Naive B cell (primary cell): Measurements from ENCODE around the gene BTG2. TPM values are rescaled to one million over a fixed set of nuclear protein-coding genes. Genes with fewer than 3 reads are reported as not detected.

Experiments used
- ATAC-seq, 2 donors: fragments of 150-1000 bp; cut with Tn5 transposase; 2 replicates each; pipeline ENCODE4 v1.10.0; 2021; ENCODE audit warnings: low read depth in 2 of 2, mild to moderate bottlenecking in 2 of 2, moderate library complexity in 2 of 2
- DNase-seq: peaks from one replicate; pipeline ENCODE4 v3.0.0; 2022
- H3K27ac Mint-ChIP-seq, 6 donors: one replicate each; pipeline ENCODE4 v1.8.0; 2020 to 2022; ENCODE audit warnings: mild to moderate bottlenecking in 6 of 6, mixed read lengths in 6 of 6, moderate library complexity in 5 of 6, inconsistent platforms in 2 of 6
- H3K27me3 Mint-ChIP-seq, 3 donors: one replicate each; pipeline ENCODE4 v1.8.0; 2021 to 2022; ENCODE audit warnings: mixed read lengths in 3 of 3, mild to moderate bottlenecking in 1 of 3
- H3K36me3 Mint-ChIP-seq, 2 donors: one replicate each; pipeline ENCODE4 v1.8.0; 2020 to 2022; ENCODE audit warnings: mixed read lengths in 2 of 2, inconsistent platforms in 1 of 2, mild to moderate bottlenecking in 1 of 2
- H3K4me1 Mint-ChIP-seq, 3 donors: one replicate each; pipeline ENCODE4 v1.8.0; 2020 to 2022; ENCODE audit warnings: mixed read lengths in 3 of 3, inconsistent platforms in 1 of 3, mild to moderate bottlenecking in 1 of 3, moderate library complexity in 1 of 3
- H3K4me3 Mint-ChIP-seq, 8 donors: one replicate each; pipeline ENCODE4 v1.8.0; 2020 to 2022; ENCODE audit warnings: mild to moderate bottlenecking in 8 of 8, mixed read lengths in 8 of 8, moderate library complexity in 8 of 8, inconsistent platforms in 2 of 8
- H3K9me3 Mint-ChIP-seq, 7 donors: one replicate each; pipeline ENCODE4 v1.8.0; 2020 to 2022; ENCODE audit warnings: mixed read lengths in 7 of 7, mild to moderate bottlenecking in 5 of 7, inconsistent platforms in 2 of 7, moderate library complexity in 1 of 7
- polyA plus RNA-seq, 6 donors: library from polyadenylated mRNA; unstranded; fragments of 300-500 nt; fragmentation: Illumina TruSeq; gene quantifications; one replicate each; pipeline ENCODE4 v1.2.3, GENCODE V29; 2021; ENCODE audit warnings: low read depth in 6 of 6

Gene BTG2
- polyA plus RNA-seq, 6 donors from 2014 or later = 315 to 687 (median 417) TPM

GRCh38 chr1:203281033-203281432, 24.3 kb upstream of the BTG2 start:
- DNase-seq (no peak), ATAC-seq (no peak)
- peaks cover 63 to 84% (median 66%) of the 10 kb centered on the region in 3 donors for H3K4me1 Mint-ChIP-seq
- H3K4me3 Mint-ChIP-seq = no peak overlapping the region
- H3K9me3 Mint-ChIP-seq = no peaks in the 10 kb centered on the region
- no peaks in the 10 kb centered on the region for H3K36me3 Mint-ChIP-seq
- no peak overlapping the region for H3K27ac Mint-ChIP-seq
- no peaks in the 10 kb centered on the region for H3K27me3 Mint-ChIP-seq

GRCh38 chr1:203281851-203282661, 23.3 kb upstream of the BTG2 start:
- Mint-ChIP-seq H3K27me3 (no peaks in the 10 kb centered on the region), H3K4me3 (peak overlapping the region in 5 of 8 donors; percentile 7 to 85 (median 68)), H3K9me3 (no peaks in the 10 kb centered on the region), H3K27ac (peak overlapping the region in 5 of 6 donors; percentile 87 to 99 (median 93)), H3K4me1 (peaks cover 68 to 84% (median 73%) of the 10 kb centered on the region in 3 donors), H3K36me3 (no peaks in the 10 kb centered on the region)
- DNase-seq = no peak
- no peak for ATAC-seq

GRCh38 chr1:203282720-203283542, 22.4 kb upstream of the BTG2 start:
- ATAC-seq (no peak), DNase-seq (no peak)
- peaks cover 66 to 84% (median 73%) of the 10 kb centered on the region in 3 donors for H3K4me1 Mint-ChIP-seq
- H3K27me3 Mint-ChIP-seq = no peaks in the 10 kb centered on the region
- H3K4me3 Mint-ChIP-seq = peak overlapping the region; percentile 23 to 85 (median 58)
- H3K36me3 Mint-ChIP-seq = no peaks in the 10 kb centered on the region
- no peaks in the 10 kb centered on the region for H3K9me3 Mint-ChIP-seq
- peak overlapping the region; percentile 87 to 99 (median 92) for H3K27ac Mint-ChIP-seq

GRCh38 chr1:203283597-203283996, 21.7 kb upstream of the BTG2 start:
- no peaks in the 10 kb centered on the region for H3K9me3 Mint-ChIP-seq
- H3K27ac Mint-ChIP-seq = peak overlapping the region in 5 of 6 donors; percentile 42 to 99 (median 71)
- peaks cover 66 to 84% (median 73%) of the 10 kb centered on the region in 3 donors for H3K4me1 Mint-ChIP-seq
- H3K36me3 Mint-ChIP-seq = no peaks in the 10 kb centered on the region
- peak overlapping the region in 5 of 8 donors; percentile 22 to 75 (median 48) for H3K4me3 Mint-ChIP-seq
- DNase-seq = no peak
- no peak for ATAC-seq
- H3K27me3 Mint-ChIP-seq = no peaks in the 10 kb centered on the region

GRCh38 chr1:203284411-203285123, 20.8 kb upstream of the BTG2 start:
- Mint-ChIP-seq H3K4me3 (peak overlapping the region in 2 of 8 donors; percentile 29 to 35), H3K9me3 (no peaks in the 10 kb centered on the region), H3K27me3 (no peaks in the 10 kb centered on the region), H3K27ac (peak overlapping the region; percentile 12 to 99 (median 72)), H3K4me1 (peaks cover 68 to 87% (median 73%) of the 10 kb centered on the region in 3 donors), H3K36me3 (no peaks in the 10 kb centered on the region)
- ATAC-seq (no peak), DNase-seq (no peak)

GRCh38 chr1:203286161-203286984, 18.9 kb upstream of the BTG2 start:
- H3K4me3 Mint-ChIP-seq = peak overlapping the region; percentile 72 to 96 (median 86)
- DNase-seq (no peak), ATAC-seq (no peak)
- H3K27ac Mint-ChIP-seq = peak overlapping the region; percentile 99 to 100 (median 100)
- H3K36me3 Mint-ChIP-seq = no peaks in the 10 kb centered on the region
- no peaks in the 10 kb centered on the region for H3K27me3 Mint-ChIP-seq
- H3K9me3 Mint-ChIP-seq = no peaks in the 10 kb centered on the region
- peaks cover 74 to 92% (median 85%) of the 10 kb centered on the region in 3 donors for H3K4me1 Mint-ChIP-seq

GRCh38 chr1:203287109-203287893, 18.0 kb upstream of the BTG2 start:
- DNase-seq (peak; percentile 97), ATAC-seq (peak; percentile 46 to 50)
- Mint-ChIP-seq H3K36me3 (no peaks in the 10 kb centered on the region), H3K27me3 (no peaks in the 10 kb centered on the region), H3K27ac (peak overlapping the region; percentile 99 to 100 (median 100)), H3K4me3 (peak overlapping the region; percentile 72 to 96 (median 86)), H3K9me3 (no peaks in the 10 kb centered on the region), H3K4me1 (peaks cover 78 to 96% (median 89%) of the 10 kb centered on the region in 3 donors)

- no peaks in the 10 kb centered on the region for H3K27me3 Mint-ChIP-seq
- no peak for DNase-seq
- peak overlapping the region; percentile 99 to 100 (median 100) for H3K27ac Mint-ChIP-seq
These were observed 17.4 kb upstream of the BTG2 start for GRCh38 chr1:203287898-203288297.

GRCh38 chr1:203288400-203288799, 16.9 kb upstream of the BTG2 start:
- no peak for DNase-seq
- Mint-ChIP-seq H3K36me3 (no peaks in the 10 kb centered on the region), H3K4me3 (peak overlapping the region in 7 of 8 donors; percentile 68 to 96 (median 91)), H3K27ac (peak overlapping the region; percentile 99 to 100 (median 100)), H3K27me3 (no peaks in the 10 kb centered on the region), H3K9me3 (no peaks in the 10 kb centered on the region), H3K4me1 (peaks cover 73 to 95% (median 86%) of the 10 kb centered on the region in 3 donors)
- no peak for ATAC-seq

More at GRCh38 chr1:203287898-203288297, 17.4 kb upstream of the BTG2 start:
- H3K4me1 Mint-ChIP-seq = peaks cover 75 to 95% (median 87%) of the 10 kb centered on the region in 3 donors
- no peak for ATAC-seq
- no peaks in the 10 kb centered on the region for H3K9me3 Mint-ChIP-seq
- no peaks in the 10 kb centered on the region for H3K36me3 Mint-ChIP-seq
- H3K4me3 Mint-ChIP-seq = peak overlapping the region; percentile 72 to 96 (median 86)

- Mint-ChIP-seq H3K4me1 (peaks cover 70 to 91% (median 81%) of the 10 kb centered on the region in 3 donors), H3K9me3 (no peaks in the 10 kb centered on the region), H3K27me3 (no peaks in the 10 kb centered on the region), H3K4me3 (peak overlapping the region; percentile 72 to 96 (median 91)), H3K27ac (peak overlapping the region; percentile 99 to 100 (median 100)), H3K36me3 (no peaks in the 10 kb centered on the region)
- peak; percentile 64 for ATAC-seq
- DNase-seq = peak; percentile 98
These were observed 15.9 kb upstream of the BTG2 start for GRCh38 chr1:203289281-203289981.

- H3K4me1 Mint-ChIP-seq = peaks cover 70 to 91% (median 81%) of the 10 kb centered on the region in 3 donors
- DNase-seq (no peak), ATAC-seq (no peak)
- H3K4me3 Mint-ChIP-seq = peak overlapping the region; percentile 72 to 96 (median 91)
- H3K9me3 Mint-ChIP-seq = no peaks in the 10 kb centered on the region
- H3K36me3 Mint-ChIP-seq = no peaks in the 10 kb centered on the region
- no peaks in the 10 kb centered on the region for H3K27me3 Mint-ChIP-seq
- H3K27ac Mint-ChIP-seq = peak overlapping the region; percentile 99 to 100 (median 100)
These were observed 15.4 kb upstream of the BTG2 start for GRCh38 chr1:203289982-203290260.
